NCI-H1436 treated with DMSO at 0.1 percent for 48 hours (cell line): ENCODE data around the gene LSMEM2.
"Not testable (repeated sequence)": the region's sequence is repeated elsewhere in the genome, so short reads cannot be mapped to it uniquely, and the experiment has no call there.

Source experiments
- DNase-seq: peaks from one replicate; lab custom pipeline; 2025; lab: John Stamatoyannopoulos, UW

Gene LSMEM2

GRCh38 chr3:50278123-50278879, 586 bp upstream of the LSMEM2 start:
- DNase-seq = no peak

GRCh38 chr3:50279255-50280016, 549 bp downstream of the LSMEM2 start:
- no peak for DNase-seq

- DNase-seq = not testable (repeated sequence)
These were observed 5.2 kb downstream of the LSMEM2 start for GRCh38 chr3:50284121-50284520.

DNA sequence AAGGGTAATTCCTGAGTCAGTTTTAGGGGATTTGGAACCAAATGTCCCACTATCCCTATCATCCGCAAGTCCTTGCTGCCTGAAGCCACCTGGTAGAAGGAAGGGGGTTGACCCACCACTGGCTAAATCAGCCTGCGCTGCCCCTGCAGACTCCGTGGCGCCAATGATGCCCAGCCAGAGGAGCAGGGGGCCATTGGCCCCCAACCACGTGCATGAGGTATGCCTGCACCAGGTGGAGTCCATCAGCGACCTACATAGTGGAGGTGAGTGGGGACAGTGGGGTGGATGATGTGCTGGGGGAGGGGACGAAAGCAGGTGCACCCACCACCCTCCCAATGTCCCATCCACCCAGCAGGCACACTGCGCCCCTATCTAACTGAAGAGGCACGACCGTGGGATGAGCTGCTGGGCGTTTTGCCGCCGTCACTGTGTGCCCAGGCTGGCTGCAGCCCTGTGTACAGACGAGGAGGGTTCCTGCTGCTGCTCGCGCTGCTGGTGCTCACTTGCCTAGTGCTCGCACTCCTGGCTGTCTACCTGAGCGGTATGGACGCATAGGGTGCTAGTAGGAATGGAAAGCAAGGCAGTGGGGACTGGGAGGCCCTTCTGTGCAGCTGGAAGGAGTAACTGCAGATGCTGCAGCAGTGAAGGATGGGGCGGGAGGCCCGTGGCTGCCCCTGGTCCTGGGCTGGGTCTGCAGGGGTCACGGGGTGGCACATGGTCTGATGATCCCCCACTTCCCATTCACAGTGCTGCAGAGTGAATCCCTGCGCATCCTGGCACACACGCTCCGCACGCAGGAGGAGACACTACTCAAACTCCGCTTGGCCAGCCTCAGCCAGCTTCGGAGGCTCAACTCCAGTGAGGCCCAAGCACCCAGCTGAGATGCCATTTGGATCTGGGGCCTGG, 7.7 kb downstream of the LSMEM2 start:
- DNase-seq = no peak

GRCh38 chr3:50287262-50287661, 8.4 kb downstream of the LSMEM2 start:
- DNase-seq = no peak

- DNase-seq = no peak
These were observed 9.6 kb downstream of the LSMEM2 start for GRCh38 chr3:50288387-50289007.

GRCh38 chr3:50289130-50289529, 10.2 kb downstream of the LSMEM2 start:
- DNase-seq = no peak

DNA sequence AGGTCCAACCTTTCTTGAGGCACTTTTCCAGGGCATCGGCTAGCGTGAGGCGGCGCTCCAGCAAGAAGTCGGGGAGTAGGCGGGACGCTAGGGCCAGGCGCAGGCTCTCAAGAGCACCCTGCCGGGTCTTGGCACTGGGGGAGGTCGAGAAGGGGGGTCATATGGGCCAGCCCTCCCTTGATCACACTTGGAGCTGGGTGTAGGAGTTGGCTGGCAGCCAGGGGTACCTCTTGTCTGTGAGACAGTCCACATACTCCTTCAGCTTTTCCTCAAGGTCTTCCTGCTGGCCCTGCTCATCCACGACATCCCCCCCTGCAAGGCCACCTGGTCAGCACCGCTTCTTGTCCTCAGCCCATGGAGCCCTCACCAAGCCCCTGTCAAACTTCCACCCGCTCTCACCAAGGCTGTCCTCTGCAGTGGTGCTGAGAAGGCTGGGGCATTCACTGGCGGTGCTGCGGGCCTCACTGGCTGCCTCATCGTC, 11.3 kb downstream of the LSMEM2 start:
- DNase-seq = no peak

- DNase-seq = peak; percentile 64
These were observed 13.5 kb downstream of the LSMEM2 start, which contains the start of gene IFRD2 for GRCh38 chr3:50292159-50293078. Gene IFRD2 (minus strand): TSS chr3:50292429. CDS start chr3:50292274, 155 bp downstream.

- no peak for DNase-seq
These were observed 14.4 kb downstream of the LSMEM2 start for GRCh38 chr3:50293079-50293801.

DNA sequence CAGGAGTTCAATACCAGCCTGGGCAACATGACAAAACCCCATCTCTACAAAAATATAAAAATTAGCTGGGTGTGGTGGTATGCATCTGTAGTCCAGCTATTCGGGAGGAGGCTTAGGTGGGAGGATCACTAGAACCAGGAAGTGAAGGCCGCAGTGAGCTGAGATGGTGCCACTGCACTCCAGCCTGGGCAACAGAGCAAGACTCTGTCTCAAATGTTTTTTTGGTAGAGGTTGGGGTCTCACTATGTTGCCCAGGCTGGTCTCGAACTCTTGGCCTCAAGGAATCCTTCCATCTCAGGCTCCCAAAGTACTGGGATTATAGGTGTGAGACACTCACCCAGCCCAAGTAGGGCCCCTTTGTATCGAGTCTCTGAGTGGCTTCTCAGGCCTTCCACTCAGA, 15.2 kb downstream of the LSMEM2 start:
- no peak for DNase-seq

GRCh38 chr3:50294492-50295403, 15.9 kb downstream of the LSMEM2 start:
- no peak for DNase-seq

DNA sequence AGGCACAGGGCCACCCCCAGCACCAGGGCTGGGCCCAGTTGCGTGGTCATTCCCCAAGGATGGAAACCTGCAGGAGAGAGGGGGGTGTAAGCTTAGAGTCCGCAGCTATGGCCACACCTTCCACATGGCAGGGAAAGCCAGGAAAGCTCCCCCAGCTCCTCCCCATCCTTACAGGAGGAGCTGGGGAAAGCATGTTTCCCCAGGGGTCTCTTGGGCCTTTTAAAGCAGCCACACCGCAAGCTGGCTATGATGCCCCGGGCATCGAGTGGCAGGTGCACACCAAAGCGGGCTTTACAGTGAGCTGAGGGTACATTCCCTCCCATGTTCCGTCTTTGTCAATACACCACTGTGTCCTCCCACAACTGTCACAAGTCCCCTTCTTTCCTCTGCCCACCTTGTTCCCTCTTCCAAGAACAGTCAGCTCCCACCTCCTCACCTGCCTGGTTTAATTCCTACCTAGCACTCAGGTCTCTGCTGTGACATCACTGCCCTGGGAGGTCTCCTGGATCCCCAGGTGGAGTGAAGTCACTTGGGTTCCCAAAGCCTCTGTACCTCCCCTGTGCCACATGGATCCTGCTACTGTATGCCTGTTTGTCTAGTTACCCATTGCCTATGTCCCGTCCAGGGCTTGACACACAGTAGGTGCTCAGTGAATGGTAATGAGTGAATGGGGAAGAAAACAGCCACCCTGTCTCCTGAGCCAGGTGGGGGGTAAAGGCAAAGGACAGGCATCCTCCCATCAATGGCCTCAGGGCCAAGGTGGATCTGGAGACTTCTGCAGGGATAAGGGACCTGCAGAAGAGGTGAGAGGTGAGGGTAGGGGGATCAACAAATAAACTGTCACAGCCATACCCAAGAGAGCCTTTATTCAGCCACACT, 16.9 kb downstream of the LSMEM2 start:
- DNase-seq = no peak

- no peak for DNase-seq
These were observed 18.0 kb downstream of the LSMEM2 start for GRCh38 chr3:50296721-50297383.

DNA sequence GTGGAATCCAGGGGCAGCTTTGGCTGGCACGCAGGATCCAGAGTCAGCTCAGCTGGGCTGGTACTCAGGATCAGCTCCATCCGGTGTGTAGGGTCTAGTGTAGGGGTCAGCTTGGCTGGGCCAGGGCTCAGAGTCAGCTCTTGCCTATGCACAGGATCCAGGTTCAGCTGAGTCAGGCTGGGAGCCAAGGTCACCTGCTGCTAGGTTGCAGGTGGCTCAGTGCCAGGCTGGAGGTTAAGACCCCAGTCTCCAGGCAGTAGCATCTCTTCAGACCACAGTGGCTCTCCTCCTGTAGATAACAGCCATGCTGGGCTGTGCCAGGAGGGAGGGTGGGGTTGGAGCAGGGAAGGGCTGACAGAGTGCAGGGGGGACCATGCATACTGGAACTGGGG, 18.5 kb downstream of the LSMEM2 start:
- DNase-seq = no peak

DNA sequence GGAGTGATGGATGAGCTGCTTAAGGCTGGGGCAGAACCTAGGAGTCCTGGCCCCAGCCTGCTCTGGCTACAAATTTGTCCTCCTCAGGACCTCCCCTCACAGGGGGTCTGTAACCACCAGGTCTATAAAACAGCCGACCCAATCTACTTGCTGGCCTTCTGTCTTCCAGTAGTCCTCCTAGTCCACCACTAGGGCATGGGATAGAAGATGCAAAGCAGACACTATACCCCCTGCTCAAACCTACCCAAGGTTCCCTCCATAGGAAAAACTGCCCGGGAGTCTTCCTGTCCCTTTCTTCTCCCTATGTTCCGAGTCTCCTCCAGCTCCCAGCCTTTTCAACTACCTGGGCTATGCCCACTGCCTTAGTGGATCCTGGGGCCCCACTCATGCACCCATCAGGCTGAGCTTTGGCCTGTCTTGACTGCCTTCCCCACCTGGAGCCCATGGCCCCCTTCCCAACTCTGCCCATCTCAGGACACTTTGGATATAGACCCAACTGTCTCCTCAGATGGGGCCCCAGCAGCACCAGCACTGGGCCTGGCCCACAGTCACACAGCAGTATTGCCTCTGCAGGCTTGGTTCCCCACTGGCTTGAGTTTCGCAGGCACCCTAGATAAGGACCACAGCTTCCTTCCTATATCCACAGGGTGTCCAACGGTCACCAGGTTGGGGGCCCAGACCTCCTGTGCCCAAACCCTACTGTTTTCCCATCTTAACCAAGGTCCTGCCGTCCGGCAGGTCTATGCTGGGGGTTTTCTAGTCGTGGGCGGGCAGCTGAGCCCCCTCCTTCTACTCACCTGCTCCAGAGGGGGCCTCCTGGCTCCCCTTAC, 19.2 kb downstream of the LSMEM2 start:
- DNase-seq = no peak
